ENCODE results near the gene TMEM60. TPM values are rescaled to one million over a fixed set of nuclear protein-coding genes. Genes with fewer than 3 reads are reported as not detected.

Gene TMEM60
- total and polyA plus RNA-seq, 10 of the 15 experiments (the other 5 are each of a cell fraction or from before 2014, with no cell fraction given): 13.2 to 94.2 (median 30.2) TPM

GRCh38 chr7:77746824-77747165 lies 51.4 kb downstream of the TMEM60 start (continued):
- TF ChIP-seq HDAC2 (IDR thresholded peaks at IDR 0.05): no peak
- TF ChIP-seq PBX3 (IDR thresholded peaks at IDR 0.05; ENCODE audit: insufficient replicate concordance, low read depth, low read length): no peak
- TF ChIP-seq TCF3 (IDR thresholded peaks at IDR 0.05; ENCODE audit: borderline replicate concordance, insufficient read depth, low read depth, low read length): no peak
- TF ChIP-seq SMC3 (IDR thresholded peaks at IDR 0.05; ENCODE audit: borderline replicate concordance, low read length): no peak
- TF ChIP-seq DPF2 (IDR thresholded peaks at IDR 0.05): no peak
- TF ChIP-seq NFYB (IDR thresholded peaks at IDR 0.05; ENCODE audit: insufficient read depth, low read depth, low read length): no peak
- TF ChIP-seq CREM (IDR thresholded peaks at IDR 0.05; ENCODE audit: low read depth): no peak

GRCh38 chr7:77746164-77746823 lies 51.9 kb downstream of the TMEM60 start:
- WGBS (ENCODE audit: insufficient coverage, insufficient replicate concordance, low lambda C conversion rate, missing lambda C conversion rate): 81% methylated on average over 6 of the region's 6 CpGs
- in situ Hi-C loops (cut with MboI) (no loop called here), intact Hi-C loops (cut with micrococcal nuclease; ENCODE audit: unreplicated experiment) (no loop called here)
- FAIRE-seq (no peak), ATAC-seq (no peak), DNase-seq (ENCODE audit: low read depth, low spot score) (no peak)
- no peak overlapping the region for H2AFZ ChIP-seq (ENCODE audit: control insufficient read depth, low read depth, low read length)
- H3K27me3 ChIP-seq (replicated peaks in 1 of 2; ENCODE audit: control insufficient read depth in 2 of 2, insufficient read depth in 2 of 2, low read length in 1 of 2): no peaks in the 10 kb centered on the region
- H3K9me3 ChIP-seq (replicated peaks; ENCODE audit: control insufficient read depth, insufficient read depth, low read length): no peaks in the 10 kb centered on the region
- no peak overlapping the region for H3K27ac ChIP-seq (ENCODE audit: control insufficient read depth, insufficient read depth)
- H3K4me3 ChIP-seq: no peak overlapping the region
- no peaks in the 10 kb centered on the region for H3K4me1 ChIP-seq (ENCODE audit: control insufficient read depth, insufficient read depth, low read length)
- ChIA-PET POLR2A (no interaction called here), SMC1A (ENCODE audit: uncharacterized antibody, unreplicated experiment) (interaction anchor here (1.1 to 1.5 kb wide), 2 partner anchors 9 to 57 kb away, joined by 3 read pairs; no protein-coding TSS in a partner anchor), RAD21 (ENCODE audit: unreplicated experiment) (no interaction called here), CTCF (interaction anchor here (2.1 to 2.3 kb wide), 2 partner anchors 88 to 95 kb away, joined by 6 to 8 read pairs; no protein-coding TSS in a partner anchor)
- no peaks in the 10 kb centered on the region for H4K20me1 ChIP-seq (ENCODE audit: control insufficient read depth, insufficient read depth)
- no TSS peak for BruUV-seq (replicated peaks)
- H3K36me3 ChIP-seq (ENCODE audit: control insufficient read depth in 2 of 2, insufficient read depth in 2 of 2, low read length in 1 of 2): peaks cover 3 to 6% of the 10 kb centered on the region in 2 experiments; a peak in 1 of 4 replicates
- H3K4me2 ChIP-seq (ENCODE audit: control insufficient read depth, insufficient read depth): no peak overlapping the region
- H3K79me2 ChIP-seq (ENCODE audit: control insufficient read depth, insufficient read depth, low read length): no peaks in the 10 kb centered on the region; the same call in none of the 2 replicates
- no peak overlapping the region for H3K9ac ChIP-seq (ENCODE audit: control insufficient read depth, insufficient read depth, low read length)
- TF ChIP-seq CEBPZ (IDR thresholded peaks at IDR 0.05; ENCODE audit: low read depth, low read length) (no peak), EP300 (IDR thresholded peaks at IDR 0.05; ENCODE audit: borderline replicate concordance in 1 of 2, control insufficient read depth in 1 of 2, low read depth in 2 of 2, low read length in 2 of 2) (no peak), CUX1 (IDR thresholded peaks at IDR 0.05; ENCODE audit: insufficient replicate concordance, low read depth, low read length) (no peak), ESRRA (IDR thresholded peaks at IDR 0.05; ENCODE audit: low read length) (no peak), HDAC6 (IDR thresholded peaks at IDR 0.05; ENCODE audit: unreplicated experiment) (no peak)
